Trophoblast cell (in vitro differentiated cells and primary cell): ENCODE results near the gene PRUNE2.
A peak's percentile ranks its signal among the peaks of the same experiment; 100 is the strongest.

Source experiments
- DNase-seq, 2 donors: peaks; one replicate each; pipeline ENCODE4 v3.0.0-alpha.2; 2016
- H2AFZ ChIP-seq: 2 replicates; pipeline ENCODE4 v1.6.1; 2013; ENCODE audit warnings: low read length, moderate library complexity, mild to moderate bottlenecking; ENCODE audit not compliant: insufficient read depth, poor library complexity
- H2AK5ac ChIP-seq: 2 replicates; pipeline ENCODE4 v1.6.1; 2013; ENCODE audit warnings: mild to moderate bottlenecking, low read length
- H2BK120ac ChIP-seq: 2 replicates; pipeline ENCODE4 v1.6.1; 2013; ENCODE audit warnings: low read length, mild to moderate bottlenecking, moderate library complexity; ENCODE audit not compliant: insufficient read depth, poor library complexity
- H2BK12ac ChIP-seq: 2 replicates; pipeline ENCODE4 v1.6.1; 2013; ENCODE audit warnings: mild to moderate bottlenecking, low read length, moderate library complexity
- H2BK5ac ChIP-seq: 2 replicates; pipeline ENCODE4 v1.6.1; 2013; ENCODE audit warnings: low read length, low read depth, moderate library complexity, mild to moderate bottlenecking; ENCODE audit not compliant: poor library complexity
- H3K14ac ChIP-seq: 2 replicates; pipeline ENCODE4 v1.6.1; 2013; ENCODE audit warnings: mild to moderate bottlenecking, low read length
- H3K18ac ChIP-seq: 2 replicates; pipeline ENCODE4 v1.6.1; 2013; ENCODE audit warnings: mild to moderate bottlenecking, low read length
- H3K23ac ChIP-seq: 2 replicates; pipeline ENCODE4 v1.6.1; 2013; ENCODE audit warnings: low read length
- H3K27ac ChIP-seq: 2 replicates; pipeline ENCODE4 v1.5.1; 2013; ENCODE audit warnings: low read depth, mild to moderate bottlenecking, inconsistent platforms, low read length, moderate library complexity
- H3K27me3 ChIP-seq: 2 replicates; pipeline ENCODE4 v1.6.1; 2013; ENCODE audit warnings: inconsistent platforms, mild to moderate bottlenecking, low read length, moderate library complexity; ENCODE audit not compliant: insufficient read depth
- H3K36me3 ChIP-seq, 2 experiments: 1 replicate in 1 of 2; 2 replicates in 1 of 2; pipeline ENCODE4 v1.6.1; 2013; ENCODE audit warnings: low read length in 2 of 2, mild to moderate bottlenecking in 2 of 2, moderate library complexity in 1 of 2; ENCODE audit not compliant: insufficient read depth in 2 of 2, control insufficient read depth in 1 of 2
- H3K4ac ChIP-seq: 2 replicates; pipeline ENCODE4 v1.6.1; 2013; ENCODE audit warnings: low read depth, mild to moderate bottlenecking, low read length, moderate library complexity
- H3K4me1 ChIP-seq, 2 experiments: 1 replicate in 1 of 2; 2 replicates in 1 of 2; pipeline ENCODE4 v1.6.1; 2013; ENCODE audit warnings: low read length in 2 of 2, mild to moderate bottlenecking in 2 of 2, moderate library complexity in 1 of 2; ENCODE audit not compliant: insufficient read depth in 2 of 2, control insufficient read depth in 1 of 2
- H3K4me2 ChIP-seq: 2 replicates; pipeline ENCODE4 v1.6.1; 2013; ENCODE audit warnings: inconsistent platforms, mild to moderate bottlenecking, low read length, moderate library complexity
- H3K4me3 ChIP-seq: 2 replicates; pipeline ENCODE4 v1.5.1; 2013; ENCODE audit warnings: mild to moderate bottlenecking, low read depth, low read length, inconsistent platforms
- H3K79me1 ChIP-seq: one replicate; pipeline ENCODE4 v1.6.1; 2013; ENCODE audit warnings: low read length
- H3K79me2 ChIP-seq: 2 replicates; pipeline ENCODE4 v1.6.1; 2013; ENCODE audit warnings: low read length, mild to moderate bottlenecking; ENCODE audit not compliant: control insufficient read depth, insufficient read depth, poor library complexity
- H3K9ac ChIP-seq: 2 replicates; pipeline ENCODE4 v1.6.1; 2013; ENCODE audit warnings: mild to moderate bottlenecking, low read length
- H3K9me3 ChIP-seq: 2 replicates; pipeline ENCODE4 v1.6.1; 2013; ENCODE audit warnings: low read depth, mild to moderate bottlenecking, control low read depth, inconsistent platforms, low read length; ENCODE audit not compliant: insufficient read depth
- H4K12ac ChIP-seq: 2 replicates; pipeline ENCODE4 v1.6.1; 2013; ENCODE audit warnings: low read depth, mild to moderate bottlenecking, low read length, moderate library complexity
- H4K8ac ChIP-seq: 2 replicates; pipeline ENCODE4 v1.6.1; 2013; ENCODE audit warnings: low read depth, mild to moderate bottlenecking, low read length, moderate library complexity
- H4K91ac ChIP-seq: one replicate; pipeline ENCODE4 v1.6.1; 2013; ENCODE audit warnings: low read depth, mild to moderate bottlenecking, low read length, moderate library complexity
- WGBS: extraction: QIAGEN DNeasy Blood & Tissue Kit; methylation state at CpG from one replicate; pipeline ENCODE4 v1.1.7; 2013; ENCODE audit warnings: missing lambda C conversion rate; ENCODE audit not compliant: insufficient read length, insufficient coverage; ENCODE audit errors: extremely low coverage; 5-methylcytosine and 5-hydroxymethylcytosine counted together

The PRUNE2 gene

DNA sequence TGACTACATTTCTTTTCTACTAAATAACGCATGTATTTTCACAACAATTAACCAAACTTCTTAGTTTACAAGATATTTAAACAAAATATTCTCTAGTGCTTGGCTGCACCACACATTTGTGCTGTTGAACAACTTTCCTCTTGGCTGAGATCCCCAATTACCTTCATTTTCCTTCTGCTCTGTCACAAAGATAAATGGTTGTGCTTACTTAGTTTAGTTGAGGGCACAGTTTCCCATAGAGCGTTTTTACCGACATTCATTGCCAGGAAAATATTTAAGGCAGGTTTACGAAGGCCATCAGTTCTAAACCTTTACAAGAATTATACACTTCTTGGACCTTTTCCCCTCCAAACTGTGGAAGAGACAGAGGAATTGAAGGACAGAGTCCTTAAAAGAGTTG lies 60.7 kb downstream of the PRUNE2 start:
- Histone ChIP-seq H3K27ac (no peak overlapping the region), H4K8ac (no peak overlapping the region), H3K36me3 (no peaks in the 10 kb centered on the region), H3K27me3 (no peaks in the 10 kb centered on the region), H3K9me3 (no peaks in the 10 kb centered on the region), H2BK120ac (no peak overlapping the region), H2BK5ac (no peak overlapping the region), H3K79me2 (no peaks in the 10 kb centered on the region), H2AFZ (no peak overlapping the region), H3K23ac (no peak overlapping the region), H3K4me3 (no peak overlapping the region), H3K18ac (no peak overlapping the region), H3K4ac (no peak overlapping the region), H3K14ac (no peak overlapping the region), H4K12ac (no peak overlapping the region), H3K4me1 (peaks cover 0 to 3% of the 10 kb centered on the region in 2 experiments), H3K9ac (no peak overlapping the region), H2BK12ac (no peak overlapping the region), H2AK5ac (no peak overlapping the region), H3K4me2 (no peak overlapping the region), H4K91ac (no peak overlapping the region), H3K79me1 (no peaks in the 10 kb centered on the region)
- no CpG with 5 or more reads among the region's 4 CpGs for WGBS
- no peak for DNase-seq

DNA sequence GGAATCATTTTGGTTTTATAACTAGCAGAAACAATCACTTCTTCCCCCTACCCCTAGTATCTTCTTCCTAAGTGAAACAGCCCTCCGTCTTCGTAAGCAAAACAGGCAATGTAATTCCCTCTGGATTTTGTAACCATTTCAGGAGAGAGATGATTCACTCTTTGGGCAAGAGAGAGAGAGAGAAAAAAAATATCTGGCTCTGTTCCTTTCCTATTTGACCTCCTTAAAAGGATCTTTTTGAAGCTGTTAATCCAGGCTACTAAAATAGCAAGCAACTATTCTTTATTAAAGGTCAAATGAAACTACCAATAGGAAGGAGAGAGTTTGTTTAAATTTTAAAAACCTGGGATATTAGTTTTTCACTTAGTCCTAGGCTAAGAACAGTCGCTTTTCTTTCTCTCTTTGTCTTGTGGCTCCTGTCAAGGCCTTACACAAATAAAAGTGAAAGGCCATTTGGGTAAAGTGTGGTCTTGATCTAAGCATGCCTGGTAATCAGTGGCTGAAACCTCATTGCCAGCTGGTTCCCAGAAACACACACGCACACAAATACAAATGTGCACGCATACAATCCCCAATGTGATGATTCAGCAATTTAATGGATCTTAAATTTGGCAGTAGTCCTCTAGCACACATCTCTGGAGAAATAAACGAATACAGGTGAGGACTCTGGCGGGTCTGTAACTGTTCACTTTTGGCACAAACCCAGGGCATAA lies 70.2 kb downstream of the PRUNE2 start:
- Histone ChIP-seq H3K79me2 (no peaks in the 10 kb centered on the region), H3K27me3 (no peaks in the 10 kb centered on the region), H3K79me1 (peaks cover 3% of the 10 kb centered on the region), H3K18ac (no peak overlapping the region), H3K4me3 (no peak overlapping the region), H2BK120ac (no peak overlapping the region), H2BK12ac (no peak overlapping the region), H3K4me1 (no peaks in the 10 kb centered on the region), H3K23ac (no peak overlapping the region), H2AFZ (no peak overlapping the region), H3K4ac (no peak overlapping the region), H2AK5ac (no peak overlapping the region), H2BK5ac (no peak overlapping the region), H4K91ac (no peak overlapping the region), H3K36me3 (no peaks in the 10 kb centered on the region), H4K12ac (no peak overlapping the region), H3K27ac (no peak overlapping the region), H3K14ac (no peak overlapping the region), H3K4me2 (no peak overlapping the region), H3K9me3 (no peaks in the 10 kb centered on the region), H3K9ac (no peak overlapping the region), H4K8ac (peak overlapping the region; percentile 48)
- DNase-seq, result no peak
- no CpG with 5 or more reads among the region's 7 CpGs for WGBS

DNA sequence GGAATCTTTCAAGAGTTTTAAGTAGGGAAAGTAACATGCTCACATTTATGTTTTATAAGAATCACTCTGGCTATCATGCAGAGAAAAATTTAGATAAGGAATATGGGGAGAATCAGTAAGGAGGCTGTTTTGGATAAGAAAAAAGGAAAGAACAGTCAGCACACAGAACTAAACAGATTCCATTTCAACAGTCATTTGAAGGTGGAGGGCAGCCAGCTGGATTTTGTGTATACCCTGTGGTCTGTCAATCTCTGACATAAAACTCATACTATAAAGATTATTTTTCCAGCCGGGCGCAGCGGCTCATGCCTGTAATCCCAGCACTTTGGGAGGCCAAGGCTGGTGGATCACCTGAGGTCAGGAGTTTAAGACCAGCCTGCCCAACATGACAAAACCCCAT lies 77.5 kb downstream of the PRUNE2 start:
- Histone ChIP-seq H4K12ac (no peak overlapping the region), H2AFZ (no peak overlapping the region), H2BK120ac (no peak overlapping the region), H3K79me1 (no peaks in the 10 kb centered on the region), H3K4me2 (no peak overlapping the region), H3K9me3 (no peaks in the 10 kb centered on the region), H3K23ac (no peak overlapping the region), H2BK12ac (no peak overlapping the region), H3K79me2 (no peaks in the 10 kb centered on the region), H4K8ac (no peak overlapping the region), H3K4ac (no peak overlapping the region), H2BK5ac (no peak overlapping the region), H3K27ac (no peak overlapping the region), H3K4me1 (no peaks in the 10 kb centered on the region), H3K4me3 (no peak overlapping the region), H3K36me3 (no peaks in the 10 kb centered on the region), H3K27me3 (no peaks in the 10 kb centered on the region), H4K91ac (no peak overlapping the region), H3K18ac (no peak overlapping the region), H3K14ac (no peak overlapping the region), H2AK5ac (no peak overlapping the region), H3K9ac (no peak overlapping the region)
- no peak for DNase-seq
- WGBS, result no CpG with 5 or more reads among the region's 3 CpGs

DNA sequence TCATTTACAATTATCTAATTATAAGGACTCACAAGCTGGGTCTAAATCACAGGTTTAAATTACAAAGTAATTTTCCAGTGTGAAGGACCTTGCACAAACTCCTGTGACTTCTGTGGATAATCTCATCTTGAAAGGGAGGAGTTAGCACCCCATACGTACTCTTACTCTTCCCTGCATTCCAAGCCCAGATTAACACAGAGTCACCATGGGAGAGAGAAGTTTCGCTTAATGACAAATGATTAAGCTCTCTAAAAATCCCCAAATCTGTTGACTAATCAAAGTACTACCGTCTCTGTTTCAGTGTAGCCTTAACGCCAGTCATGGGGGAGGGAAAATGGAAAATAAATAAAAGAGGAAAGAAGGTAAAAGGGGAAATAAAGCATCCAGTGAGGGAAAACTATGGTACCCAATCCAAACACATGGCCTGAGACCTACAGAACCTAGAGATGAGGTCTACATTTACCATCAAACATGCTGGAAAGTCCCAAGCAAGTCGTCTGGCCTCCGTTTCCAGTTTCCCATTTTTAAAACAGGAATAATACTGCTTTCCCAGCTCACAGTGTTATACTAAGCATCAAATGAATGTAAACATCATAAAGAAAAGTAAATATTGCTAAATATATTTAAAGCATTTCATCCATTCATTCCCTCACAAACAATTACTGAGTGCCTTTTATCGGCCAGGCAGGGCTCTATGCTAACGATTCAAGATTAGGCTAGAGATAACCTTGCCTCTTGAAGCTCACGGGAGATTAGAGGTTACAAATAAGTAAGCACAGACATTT lies 78.4 kb downstream of the PRUNE2 start:
- no peak overlapping the region for H3K4ac ChIP-seq
- peak in 1 of 2 donors; percentile 16 for DNase-seq
- H3K4me2 ChIP-seq, result no peak overlapping the region
- H3K79me2 ChIP-seq, result no peaks in the 10 kb centered on the region
- no peak overlapping the region for H4K8ac ChIP-seq
- H3K9ac ChIP-seq, result no peak overlapping the region
- H3K27me3 ChIP-seq, result no peaks in the 10 kb centered on the region
- H4K12ac ChIP-seq, result no peak overlapping the region
- H4K91ac ChIP-seq, result no peak overlapping the region
- H3K14ac ChIP-seq, result no peak overlapping the region
- H3K27ac ChIP-seq, result no peak overlapping the region
- H3K9me3 ChIP-seq, result no peaks in the 10 kb centered on the region
- H3K4me3 ChIP-seq, result no peak overlapping the region
- no peaks in the 10 kb centered on the region for H3K4me1 ChIP-seq
- no peak overlapping the region for H2AK5ac ChIP-seq
- H2BK5ac ChIP-seq, result no peak overlapping the region
- WGBS, result no CpG with 5 or more reads among the region's 9 CpGs
- H3K18ac ChIP-seq, result no peak overlapping the region
- no peak overlapping the region for H3K23ac ChIP-seq
- H2BK12ac ChIP-seq, result no peak overlapping the region
- no peak overlapping the region for H2BK120ac ChIP-seq
- H3K36me3 ChIP-seq, result no peaks in the 10 kb centered on the region
- no peaks in the 10 kb centered on the region for H3K79me1 ChIP-seq
- H2AFZ ChIP-seq, result no peak overlapping the region
